ENCODE measurements around the gene EIF4G3. TPM values are rescaled to one million over a fixed set of nuclear protein-coding genes. Genes with fewer than 3 reads are reported as not detected.

EIF4G3 gene
- polyA plus RNA-seq, 1 of the 3 experiments (the other 2 are of a cell fraction) = 32.0 TPM

DNA sequence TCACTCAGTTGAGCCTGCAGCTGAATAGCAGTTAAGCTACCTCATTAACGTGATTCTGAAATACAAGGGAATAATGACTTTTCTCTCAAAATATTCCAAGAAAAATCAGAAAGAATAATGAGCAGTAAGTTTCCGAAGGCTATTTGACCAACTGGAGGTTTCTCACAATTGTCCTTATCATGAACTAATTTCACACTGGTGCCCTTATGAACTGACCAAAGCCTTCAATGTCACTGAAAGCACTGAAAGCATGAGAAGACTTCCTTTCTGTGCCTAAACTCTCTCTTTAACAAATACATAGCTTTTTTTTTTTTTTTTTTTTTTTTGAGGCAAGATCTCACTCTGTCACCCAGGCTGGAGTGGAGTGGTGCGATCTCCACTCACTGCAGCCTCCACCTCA is 18.8 kb downstream of the EIF4G3 start:
- peaks cover 100% of the 10 kb centered on the region for H3K79me2 ChIP-seq (ENCODE audit: insufficient read depth)
- H3K4me1 ChIP-seq (ENCODE audit: control insufficient read depth in 1 of 2, insufficient read depth in 2 of 2, low read depth in 1 of 2, low read length in 1 of 2) = no peaks in the 10 kb centered on the region; a peak in 1 of 4 replicates
- H4K20me1 ChIP-seq (ENCODE audit: insufficient read depth) = peaks cover 4% of the 10 kb centered on the region; the same call in 1 of the 2 replicates
- ChIA-PET CTCF (interaction anchor here (1.1 kb wide), 1 partner anchor 11 kb away, joined by 3 read pairs; no protein-coding TSS in a partner anchor), POLR2A (interaction anchor here (0.7 kb wide), 1 partner anchor 867 kb away, joined by 3 read pairs; no protein-coding TSS in a partner anchor)
- H3K9ac ChIP-seq = no peak overlapping the region
- DNase-seq = no peak
- H3K27me3 ChIP-seq (ENCODE audit: insufficient read depth) = no peaks in the 10 kb centered on the region
- TF ChIP-seq SMC3 (IDR thresholded peaks at IDR 0.05; ENCODE audit: low read depth, low read length) (no peak), FOXJ3 (CRISPR knock-in tag; IDR thresholded peaks at IDR 0.05) (no peak)
- peaks cover 18% of the 10 kb centered on the region for H3F3A ChIP-seq (replicated peaks; ENCODE audit: insufficient read depth)
- H3K36me3 ChIP-seq (replicated peaks in 1 of 2; ENCODE audit: control insufficient read depth in 1 of 2, insufficient read depth in 2 of 2, low read length in 1 of 2) = peaks cover 0 to 16% of the 10 kb centered on the region in 2 experiments
- 61% methylated on average over 3 of the region's 3 CpGs for WGBS (ENCODE audit: low lambda C conversion rate)
- no peak overlapping the region for H3K27ac ChIP-seq (ENCODE audit: low read depth in 2 of 2, low read length in 1 of 2)
- no peaks in the 10 kb centered on the region for H3K9me2 ChIP-seq
- no peak overlapping the region for H2AFZ ChIP-seq (ENCODE audit: low read depth)
- no peak overlapping the region for H3K4me2 ChIP-seq
- no peak overlapping the region for H3K4me3 ChIP-seq (ENCODE audit: low read depth in 2 of 2, low read length in 1 of 2)
- no peaks in the 10 kb centered on the region for H3K9me3 ChIP-seq

DNA sequence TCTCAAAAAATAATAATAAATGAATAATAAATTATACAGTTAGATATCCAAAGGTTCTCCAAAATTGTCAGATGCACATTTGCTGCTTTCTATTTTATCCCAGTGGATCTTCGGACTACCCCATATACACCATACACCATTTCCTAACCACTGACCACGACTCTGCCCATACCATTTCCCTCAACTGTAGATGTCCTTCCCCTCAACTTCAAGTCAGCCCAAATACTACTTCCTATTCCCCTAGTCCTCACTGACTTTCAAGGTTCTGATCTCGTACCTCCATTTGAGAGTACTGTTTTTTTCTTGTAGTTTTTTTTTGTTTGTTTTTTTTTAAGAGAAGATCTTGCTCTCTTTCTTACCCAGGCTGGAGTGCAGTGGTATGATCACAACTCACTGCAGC is 19.6 kb downstream of the EIF4G3 start:
- peaks cover 99% of the 10 kb centered on the region for H3K79me2 ChIP-seq (ENCODE audit: insufficient read depth)
- H3K4me3 ChIP-seq (ENCODE audit: low read depth in 2 of 2, low read length in 1 of 2) = no peak overlapping the region
- no peak overlapping the region for H3K4me2 ChIP-seq
- DNase-seq = no peak
- H3K27ac ChIP-seq (ENCODE audit: low read depth in 2 of 2, low read length in 1 of 2) = no peak overlapping the region
- H3K27me3 ChIP-seq (ENCODE audit: insufficient read depth) = no peaks in the 10 kb centered on the region
- no peaks in the 10 kb centered on the region for H3K9me3 ChIP-seq
- peaks cover 0 to 12% of the 10 kb centered on the region in 2 experiments for H3K36me3 ChIP-seq (replicated peaks in 1 of 2; ENCODE audit: control insufficient read depth in 1 of 2, insufficient read depth in 2 of 2, low read length in 1 of 2)
- no peaks in the 10 kb centered on the region; a peak in 3 of 4 replicates for H3K4me1 ChIP-seq (ENCODE audit: control insufficient read depth in 1 of 2, insufficient read depth in 2 of 2, low read depth in 1 of 2, low read length in 1 of 2)
- ChIA-PET CTCF (interaction anchor here (1.1 kb wide), 1 partner anchor 12 kb away, joined by 3 read pairs; no protein-coding TSS in a partner anchor), POLR2A (no interaction called here)
- H3K9ac ChIP-seq = no peak overlapping the region
- TF ChIP-seq MAX (IDR thresholded peaks at IDR 0.05; ENCODE audit: low read depth) (no peak), EP300 (IDR thresholded peaks at IDR 0.05; ENCODE audit: borderline replicate concordance in 1 of 2, low read depth in 1 of 2, low read length in 1 of 2) (no peak), JUND (IDR thresholded peaks at IDR 0.05) (no peak), YY1 (IDR thresholded peaks at IDR 0.05; ENCODE audit: low read depth) (no peak), SIN3A (IDR thresholded peaks at IDR 0.05; ENCODE audit: borderline replicate concordance, low read depth, low read length) (no peak), EZH2phosphoT487 (IDR thresholded peaks at IDR 0.05; ENCODE audit: borderline replicate concordance, low read depth) (no peak), POLR2AphosphoS5 (IDR thresholded peaks at IDR 0.05; ENCODE audit: low read depth, low read length) (no peak), RFX5 (IDR thresholded peaks at IDR 0.05; ENCODE audit: low read length) (no peak), USF2 (IDR thresholded peaks at IDR 0.05; ENCODE audit: borderline replicate concordance, low read depth, low read length) (no peak), FOSL2 (IDR thresholded peaks at IDR 0.05; ENCODE audit: borderline replicate concordance, low read depth) (no peak), TAF1 (IDR thresholded peaks at IDR 0.05; ENCODE audit: borderline replicate concordance, low read depth, low read length) (no peak), REST (IDR thresholded peaks at IDR 0.05; ENCODE audit: low read depth, low read length) (no peak), NFIC (IDR thresholded peaks at IDR 0.05; ENCODE audit: borderline replicate concordance) (no peak), CHD2 (IDR thresholded peaks at IDR 0.05; ENCODE audit: low read length, partially characterized antibody) (no peak), RCOR1 (IDR thresholded peaks at IDR 0.05; ENCODE audit: low read length) (no peak)
- peaks cover 4% of the 10 kb centered on the region; the same call in 1 of the 2 replicates for H4K20me1 ChIP-seq (ENCODE audit: insufficient read depth)
- peaks cover 21% of the 10 kb centered on the region for H3F3A ChIP-seq (replicated peaks; ENCODE audit: insufficient read depth)
- no peaks in the 10 kb centered on the region for H3K9me2 ChIP-seq
- 97% methylated on average over 3 of the region's 3 CpGs for WGBS (ENCODE audit: low lambda C conversion rate)
- H2AFZ ChIP-seq (ENCODE audit: low read depth) = no peak overlapping the region
